ENCODE results near the gene SOCS1. TPM values are rescaled to one million over a fixed set of nuclear protein-coding genes. Genes with fewer than 3 reads are reported as not detected.
A peak's percentile ranks its signal among the peaks of the same experiment; 100 is the strongest.

SOCS1 gene
- total RNA-seq, 1 donor from 2014 or later, result 11.7 TPM

DNA sequence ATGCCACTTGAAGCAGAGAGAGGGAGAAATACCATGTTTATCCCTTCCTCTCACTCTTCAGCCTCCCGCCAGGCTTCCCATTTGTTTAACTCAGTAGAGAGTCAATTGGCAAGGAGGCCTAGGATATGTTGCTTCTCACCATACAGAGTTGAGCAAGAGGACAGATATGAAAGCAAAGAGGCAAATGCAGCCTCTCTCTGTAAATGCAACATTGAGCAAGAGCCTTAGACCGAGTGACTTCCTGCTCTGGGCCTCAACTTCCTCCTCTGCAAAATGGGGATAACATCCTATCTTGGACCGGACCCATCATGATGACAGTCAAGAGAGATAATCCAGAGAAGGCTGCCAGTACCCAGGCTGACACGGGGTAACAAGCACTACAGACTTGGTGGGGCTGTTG, 36.8 kb downstream of the SOCS1 start:
- TF ChIP-seq, protein P1, sequence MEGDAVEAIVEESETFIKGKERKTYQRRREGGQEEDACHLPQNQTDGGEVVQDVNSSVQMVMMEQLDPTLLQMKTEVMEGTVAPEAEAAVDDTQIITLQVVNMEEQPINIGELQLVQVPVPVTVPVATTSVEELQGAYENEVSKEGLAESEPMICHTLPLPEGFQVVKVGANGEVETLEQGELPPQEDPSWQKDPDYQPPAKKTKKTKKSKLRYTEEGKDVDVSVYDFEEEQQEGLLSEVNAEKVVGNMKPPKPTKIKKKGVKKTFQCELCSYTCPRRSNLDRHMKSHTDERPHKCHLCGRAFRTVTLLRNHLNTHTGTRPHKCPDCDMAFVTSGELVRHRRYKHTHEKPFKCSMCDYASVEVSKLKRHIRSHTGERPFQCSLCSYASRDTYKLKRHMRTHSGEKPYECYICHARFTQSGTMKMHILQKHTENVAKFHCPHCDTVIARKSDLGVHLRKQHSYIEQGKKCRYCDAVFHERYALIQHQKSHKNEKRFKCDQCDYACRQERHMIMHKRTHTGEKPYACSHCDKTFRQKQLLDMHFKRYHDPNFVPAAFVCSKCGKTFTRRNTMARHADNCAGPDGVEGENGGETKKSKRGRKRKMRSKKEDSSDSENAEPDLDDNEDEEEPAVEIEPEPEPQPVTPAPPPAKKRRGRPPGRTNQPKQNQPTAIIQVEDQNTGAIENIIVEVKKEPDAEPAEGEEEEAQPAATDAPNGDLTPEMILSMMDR (IDR thresholded peaks at IDR 0.05; ENCODE audit: unreplicated experiment), result no peak
- no peaks in the 10 kb centered on the region for H3K4me1 Mint-ChIP-seq
- H3K36me3 Mint-ChIP-seq, result peaks cover 3% of the 10 kb centered on the region
- no peak for DNase-seq (ENCODE audit: low spot score in 2 of 2, unreplicated experiment in 2 of 2)
- no peak overlapping the region for H3K27ac Mint-ChIP-seq
- H3K4me3 Mint-ChIP-seq, result no peak overlapping the region
- H3K9me3 Mint-ChIP-seq, result peaks cover 19% of the 10 kb centered on the region
- H3K27me3 Mint-ChIP-seq (ENCODE audit: low read depth), result no peaks in the 10 kb centered on the region

- no peak for DNase-seq (ENCODE audit: low spot score in 2 of 2, unreplicated experiment in 2 of 2)
- H3K36me3 Mint-ChIP-seq, result peaks cover 3% of the 10 kb centered on the region
- H3K4me3 Mint-ChIP-seq, result no peak overlapping the region
- TF ChIP-seq, protein P1 (IDR thresholded peaks at IDR 0.05; ENCODE audit: unreplicated experiment), result peak; percentile 82
- H3K4me1 Mint-ChIP-seq, result no peaks in the 10 kb centered on the region
- H3K9me3 Mint-ChIP-seq, result peaks cover 19% of the 10 kb centered on the region
- no peak overlapping the region for H3K27ac Mint-ChIP-seq
- no peaks in the 10 kb centered on the region for H3K27me3 Mint-ChIP-seq (ENCODE audit: low read depth)
Observed at GRCh38 chr16:11218604-11218962, 37.4 kb downstream of the SOCS1 start.

DNA sequence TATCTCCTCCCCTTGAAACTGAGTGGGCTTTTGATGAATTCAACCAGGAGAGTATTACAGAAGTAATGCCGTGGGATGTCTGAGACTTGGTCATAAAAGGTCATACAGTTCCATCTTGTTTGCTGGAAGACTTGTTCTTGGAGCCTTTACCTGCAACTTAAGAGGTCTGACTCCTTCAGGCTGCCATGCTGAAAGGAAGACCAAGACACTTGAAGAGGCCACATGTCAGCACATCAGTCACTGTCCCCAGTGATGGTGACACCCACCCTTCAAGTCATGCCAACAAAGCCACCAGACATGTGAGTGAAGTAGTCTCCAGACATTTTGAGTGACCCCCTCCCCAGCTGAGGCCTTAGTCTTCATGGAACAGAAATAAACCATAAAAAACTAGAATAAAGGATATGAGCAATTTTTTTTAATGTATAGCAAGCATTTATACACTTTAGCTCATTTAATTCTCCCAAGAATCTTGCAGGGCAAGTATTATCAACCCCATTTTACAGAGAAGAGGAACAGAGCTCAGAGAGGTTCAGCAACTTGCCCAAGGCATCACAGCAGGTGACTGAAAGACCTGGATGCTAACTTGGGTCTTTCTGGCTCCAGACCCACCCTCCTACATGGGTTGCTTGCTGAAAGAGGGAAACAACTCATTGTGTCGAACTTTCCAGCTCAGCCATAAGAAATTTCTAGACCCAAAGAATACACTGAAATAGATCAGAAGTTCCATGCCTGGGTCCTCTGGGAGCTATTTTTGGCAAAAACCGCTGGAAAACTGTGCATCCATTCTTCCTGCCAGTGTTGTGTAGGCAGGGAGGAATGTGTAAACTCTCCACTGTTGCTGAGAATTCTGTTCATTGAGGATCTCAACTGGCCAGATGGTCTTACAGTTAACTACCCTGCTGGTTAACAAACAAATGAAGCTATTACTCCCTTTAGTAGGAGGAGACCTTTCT, 38.1 kb downstream of the SOCS1 start:
- Mint-ChIP-seq H3K4me3 (no peak overlapping the region), H3K36me3 (peaks cover 3% of the 10 kb centered on the region), H3K27ac (no peak overlapping the region), H3K9me3 (peaks cover 19% of the 10 kb centered on the region), H3K27me3 (ENCODE audit: low read depth) (no peaks in the 10 kb centered on the region), H3K4me1 (no peaks in the 10 kb centered on the region)
- DNase-seq (ENCODE audit: low spot score in 2 of 2, unreplicated experiment in 2 of 2), result no peak
- TF ChIP-seq, protein P1 (IDR thresholded peaks at IDR 0.05; ENCODE audit: unreplicated experiment), result no peak

GRCh38 chr16:11215935-11216556, 40.0 kb downstream of the SOCS1 start:
- Mint-ChIP-seq H3K4me3 (no peak overlapping the region), H3K36me3 (peaks cover 3% of the 10 kb centered on the region), H3K9me3 (peaks cover 19% of the 10 kb centered on the region), H3K27me3 (ENCODE audit: low read depth) (no peaks in the 10 kb centered on the region), H3K4me1 (peaks cover 10% of the 10 kb centered on the region), H3K27ac (no peak overlapping the region)
- DNase-seq (ENCODE audit: low spot score in 2 of 2, unreplicated experiment in 2 of 2), result no peak
- TF ChIP-seq, protein P1 (IDR thresholded peaks at IDR 0.05; ENCODE audit: unreplicated experiment), result no peak

DNA sequence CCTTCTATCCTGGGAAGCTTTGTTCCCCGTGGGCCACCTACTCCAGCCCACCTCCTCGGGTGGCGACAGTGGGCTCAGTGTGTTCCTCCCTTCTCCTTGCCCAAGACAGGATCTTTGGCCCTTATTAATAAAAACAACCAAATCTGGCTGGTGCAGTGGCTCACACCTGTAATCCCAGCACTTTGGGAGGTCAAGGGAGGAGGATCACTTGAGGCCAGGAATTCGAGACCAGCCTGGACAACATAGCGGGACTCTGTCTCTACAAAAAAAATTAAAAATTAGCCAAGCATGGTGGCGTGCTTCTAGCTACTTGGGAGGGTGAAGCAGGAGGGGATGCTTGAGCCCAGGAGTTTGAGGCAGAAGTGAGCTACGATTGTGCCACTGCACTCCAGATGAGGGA, 42.2 kb downstream of the SOCS1 start:
- H3K27ac Mint-ChIP-seq, result no peak overlapping the region
- H3K36me3 Mint-ChIP-seq, result peaks cover 3% of the 10 kb centered on the region
- H3K4me3 Mint-ChIP-seq, result no peak overlapping the region
- TF ChIP-seq, protein P1 (IDR thresholded peaks at IDR 0.05; ENCODE audit: unreplicated experiment), result no peak
- peaks cover 18% of the 10 kb centered on the region for H3K9me3 Mint-ChIP-seq
- no peak for DNase-seq (ENCODE audit: low spot score in 2 of 2, unreplicated experiment in 2 of 2)
- H3K27me3 Mint-ChIP-seq (ENCODE audit: low read depth), result no peaks in the 10 kb centered on the region
- H3K4me1 Mint-ChIP-seq, result peaks cover 12% of the 10 kb centered on the region
